Measurements from ENCODE around the gene HAUS8.

DNA sequence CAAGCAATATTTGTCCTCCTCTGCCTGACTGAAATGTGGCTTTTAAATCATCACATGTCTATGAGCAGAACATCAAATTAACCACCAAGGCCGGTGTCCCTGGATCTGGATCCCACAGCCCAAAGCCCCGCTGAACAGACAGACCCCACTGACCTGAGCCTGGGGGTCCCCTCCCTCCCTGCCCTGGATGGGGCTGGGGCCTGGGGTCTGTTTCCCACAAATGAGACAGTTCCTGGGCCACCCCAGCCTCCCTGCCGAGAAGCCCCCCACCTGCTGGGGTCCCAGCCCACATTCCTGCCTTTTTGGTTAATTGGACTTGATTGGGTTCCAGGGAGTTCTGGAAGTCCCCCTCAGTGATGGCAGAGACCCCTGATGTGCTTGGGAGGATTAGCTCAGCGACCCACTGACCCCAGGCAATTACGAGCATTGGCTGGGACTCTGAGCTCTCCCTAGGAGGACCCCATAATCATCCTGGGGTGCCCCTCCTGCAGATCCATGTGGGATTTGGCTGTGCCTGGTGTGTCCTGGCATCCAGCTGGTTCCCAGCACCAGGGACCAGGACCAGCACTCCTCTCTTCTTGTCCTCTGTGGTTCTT is 29.2 kb downstream of the HAUS8 start:
- TF ChIP-seq, protein P1, sequence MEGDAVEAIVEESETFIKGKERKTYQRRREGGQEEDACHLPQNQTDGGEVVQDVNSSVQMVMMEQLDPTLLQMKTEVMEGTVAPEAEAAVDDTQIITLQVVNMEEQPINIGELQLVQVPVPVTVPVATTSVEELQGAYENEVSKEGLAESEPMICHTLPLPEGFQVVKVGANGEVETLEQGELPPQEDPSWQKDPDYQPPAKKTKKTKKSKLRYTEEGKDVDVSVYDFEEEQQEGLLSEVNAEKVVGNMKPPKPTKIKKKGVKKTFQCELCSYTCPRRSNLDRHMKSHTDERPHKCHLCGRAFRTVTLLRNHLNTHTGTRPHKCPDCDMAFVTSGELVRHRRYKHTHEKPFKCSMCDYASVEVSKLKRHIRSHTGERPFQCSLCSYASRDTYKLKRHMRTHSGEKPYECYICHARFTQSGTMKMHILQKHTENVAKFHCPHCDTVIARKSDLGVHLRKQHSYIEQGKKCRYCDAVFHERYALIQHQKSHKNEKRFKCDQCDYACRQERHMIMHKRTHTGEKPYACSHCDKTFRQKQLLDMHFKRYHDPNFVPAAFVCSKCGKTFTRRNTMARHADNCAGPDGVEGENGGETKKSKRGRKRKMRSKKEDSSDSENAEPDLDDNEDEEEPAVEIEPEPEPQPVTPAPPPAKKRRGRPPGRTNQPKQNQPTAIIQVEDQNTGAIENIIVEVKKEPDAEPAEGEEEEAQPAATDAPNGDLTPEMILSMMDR (IDR thresholded peaks at IDR 0.05; ENCODE audit: poor library complexity) = no peak
- TF ChIP-seq EZH2phosphoT487 (IDR thresholded peaks at IDR 0.05; ENCODE audit: low read depth, severe bottlenecking, unreplicated experiment) (no peak), EZH2 (IDR thresholded peaks at IDR 0.05; ENCODE audit: borderline replicate concordance) (no peak)

Measured in hepatocyte (in vitro differentiated cells).